Ectodermal cell (in vitro differentiated cells): Measurements from ENCODE around the gene KCNC4.
A peak's percentile ranks its signal among the peaks of the same experiment; 100 is the strongest.

Experiments used
- H3K27ac ChIP-seq: 2 replicates; pipeline ENCODE4 v1.7.0; 2013; ENCODE audit warnings: mild to moderate bottlenecking, low read depth, low read length; ENCODE audit not compliant: insufficient read depth, poor library complexity, severe bottlenecking
- H3K27me3 ChIP-seq: 2 replicates; pipeline ENCODE4 v1.7.0; 2013; ENCODE audit warnings: mild to moderate bottlenecking, low read length; ENCODE audit not compliant: insufficient read depth, control insufficient read depth, poor library complexity, severe bottlenecking
- H3K36me3 ChIP-seq: one replicate; pipeline ENCODE4 v1.7.0; 2013; ENCODE audit warnings: low read length; ENCODE audit not compliant: control insufficient read depth, insufficient read depth
- H3K4me1 ChIP-seq: one replicate; pipeline ENCODE4 v1.7.0; 2013; ENCODE audit warnings: low read length; ENCODE audit not compliant: control insufficient read depth, insufficient read depth
- H3K4me3 ChIP-seq: 2 replicates; pipeline ENCODE4 v1.7.0; 2013; ENCODE audit warnings: low read depth, low read length, control low read depth; ENCODE audit not compliant: insufficient read depth
- H3K9me3 ChIP-seq: 2 replicates; pipeline ENCODE4 v1.7.0; 2013; ENCODE audit warnings: mild to moderate bottlenecking, low read length, moderate library complexity; ENCODE audit not compliant: control insufficient read depth
- WGBS, 2 experiments: methylation state at CpG; one replicate each; pipeline ENCODE4 v1.1.7; 2013; ENCODE audit warnings: missing lambda C conversion rate in 2 of 2; 5-methylcytosine and 5-hydroxymethylcytosine counted together

Gene KCNC4

GRCh38 chr1:110212169-110213142, 2.3 kb downstream of the KCNC4 start:
- Histone ChIP-seq H3K27ac (no peak overlapping the region), H3K36me3 (no peaks in the 10 kb centered on the region), H3K9me3 (no peaks in the 10 kb centered on the region), H3K4me3 (peak overlapping the region; percentile 54), H3K4me1 (peaks cover 17% of the 10 kb centered on the region), H3K27me3 (peaks cover 38% of the 10 kb centered on the region)
- WGBS, 2 experiments: 34 to 38% methylated on average over 17 to 20 of the region's 20 CpGs

GRCh38 chr1:110213143-110213540, 3.0 kb downstream of the KCNC4 start:
- Histone ChIP-seq H3K27me3 (peaks cover 38% of the 10 kb centered on the region), H3K9me3 (no peaks in the 10 kb centered on the region), H3K36me3 (no peaks in the 10 kb centered on the region), H3K27ac (no peak overlapping the region), H3K4me3 (no peak overlapping the region), H3K4me1 (peaks cover 17% of the 10 kb centered on the region)
- 39% methylated on average over 1 to 2 of the region's 2 CpGs for WGBS, 2 experiments

- Histone ChIP-seq H3K36me3 (no peaks in the 10 kb centered on the region), H3K27ac (no peak overlapping the region), H3K4me1 (peaks cover 14% of the 10 kb centered on the region), H3K27me3 (peaks cover 34% of the 10 kb centered on the region), H3K4me3 (no peak overlapping the region), H3K9me3 (no peaks in the 10 kb centered on the region)
- 90 to 91% methylated on average over 16 of the region's 16 CpGs for WGBS, 2 experiments
Observed at GRCh38 chr1:110214454-110215404, 4.6 kb downstream of the KCNC4 start.

- Histone ChIP-seq H3K4me1 (peaks cover 14% of the 10 kb centered on the region), H3K27ac (no peak overlapping the region), H3K4me3 (no peak overlapping the region), H3K36me3 (no peaks in the 10 kb centered on the region), H3K9me3 (no peaks in the 10 kb centered on the region), H3K27me3 (peaks cover 27% of the 10 kb centered on the region)
- 89 to 90% methylated on average over 7 of the region's 7 CpGs for WGBS, 2 experiments
Observed at GRCh38 chr1:110215621-110216515, 5.8 kb downstream of the KCNC4 start.

GRCh38 chr1:110216844-110217444, 6.8 kb downstream of the KCNC4 start:
- Histone ChIP-seq H3K27ac (no peak overlapping the region), H3K27me3 (peaks cover 16% of the 10 kb centered on the region), H3K4me3 (no peak overlapping the region), H3K36me3 (no peaks in the 10 kb centered on the region), H3K4me1 (peaks cover 7% of the 10 kb centered on the region), H3K9me3 (no peaks in the 10 kb centered on the region)
- 91 to 93% methylated on average over 6 of the region's 6 CpGs for WGBS, 2 experiments

- H3K4me3 ChIP-seq: no peak overlapping the region
- peaks cover 5% of the 10 kb centered on the region for H3K27me3 ChIP-seq
- no peaks in the 10 kb centered on the region for H3K36me3 ChIP-seq
- no peaks in the 10 kb centered on the region for H3K9me3 ChIP-seq
- peaks cover 4% of the 10 kb centered on the region for H3K4me1 ChIP-seq
- no peak overlapping the region for H3K27ac ChIP-seq
- 90% methylated on average over 5 of the region's 5 CpGs for WGBS, 2 experiments
Observed at GRCh38 chr1:110218137-110218536, 8.0 kb downstream of the KCNC4 start.

- Histone ChIP-seq H3K4me1 (peaks cover 4% of the 10 kb centered on the region), H3K36me3 (no peaks in the 10 kb centered on the region), H3K9me3 (no peaks in the 10 kb centered on the region), H3K27ac (no peak overlapping the region), H3K4me3 (no peak overlapping the region), H3K27me3 (no peaks in the 10 kb centered on the region)
- 78 to 82% methylated on average over 4 of the region's 4 CpGs for WGBS, 2 experiments
Observed at GRCh38 chr1:110218739-110219138, 8.6 kb downstream of the KCNC4 start.

- H3K9me3 ChIP-seq: no peaks in the 10 kb centered on the region
- no peaks in the 10 kb centered on the region for H3K36me3 ChIP-seq
- peaks cover 4% of the 10 kb centered on the region for H3K4me1 ChIP-seq
- H3K27ac ChIP-seq: no peak overlapping the region
- no peaks in the 10 kb centered on the region for H3K27me3 ChIP-seq
- 88 to 92% methylated on average over 5 of the region's 5 CpGs for WGBS, 2 experiments
- no peak overlapping the region for H3K4me3 ChIP-seq
Observed at GRCh38 chr1:110220324-110220723, 10.2 kb downstream of the KCNC4 start.

GRCh38 chr1:110221119-110221518, 11.0 kb downstream of the KCNC4 start:
- H3K9me3 ChIP-seq: no peaks in the 10 kb centered on the region
- 95 to 96% methylated on average over 4 of the region's 4 CpGs for WGBS, 2 experiments
- no peak overlapping the region for H3K27ac ChIP-seq
- H3K36me3 ChIP-seq: no peaks in the 10 kb centered on the region
- no peaks in the 10 kb centered on the region for H3K27me3 ChIP-seq
- H3K4me3 ChIP-seq: no peak overlapping the region
- H3K4me1 ChIP-seq: peaks cover under 1% of the 10 kb centered on the region
